NCI-H526 treated with DMSO at 0.1 percent for 48 hours (cell line): ENCODE measurements around the gene STK25.
"Not testable (repeated sequence)": the region's sequence is repeated elsewhere in the genome, so short reads cannot be mapped to it uniquely, and the experiment has no call there.

Source experiments
- DNase-seq: peaks from one replicate; lab custom pipeline; 2025; lab: John Stamatoyannopoulos, UW

STK25 gene

DNA sequence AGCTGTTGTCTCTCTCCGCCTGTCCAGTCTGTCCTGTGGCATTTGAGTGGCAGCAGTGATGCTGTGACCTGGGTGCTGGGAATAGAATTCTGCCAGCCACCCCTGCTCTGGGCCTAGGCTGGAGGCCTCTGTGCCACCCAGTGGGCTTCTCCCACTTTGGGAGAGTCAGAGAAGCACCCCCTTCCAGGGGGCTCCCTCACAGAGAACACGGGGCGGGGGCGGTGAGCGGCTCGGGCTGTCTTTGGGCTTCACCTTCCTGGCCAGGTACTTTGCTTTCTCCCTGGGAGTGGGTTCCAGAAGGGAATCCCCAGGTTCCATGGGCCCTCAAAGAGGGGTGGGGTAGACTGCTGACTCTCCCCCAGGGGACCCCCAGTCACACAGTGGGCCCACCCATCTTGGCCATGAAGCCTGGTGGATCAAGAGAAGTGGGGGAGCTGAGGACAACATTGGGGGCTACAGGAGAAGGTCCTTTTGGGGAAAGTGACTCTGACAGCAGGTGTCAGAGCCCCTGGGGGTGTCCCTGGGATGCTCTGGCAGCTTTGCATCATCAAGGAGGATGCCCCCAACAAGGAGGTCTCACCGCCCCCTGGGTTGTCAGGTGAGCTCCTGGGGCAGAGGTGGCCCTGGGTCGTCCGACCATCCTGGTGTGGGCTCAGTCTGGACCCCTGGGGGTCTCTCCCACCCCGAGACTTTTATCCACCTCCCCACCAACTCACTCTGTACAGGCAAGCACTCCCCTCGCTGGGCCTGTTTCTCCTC is 31.4 kb upstream of the STK25 start:
- no peak for DNase-seq

- DNase-seq: no peak
Observed at GRCh38 chr2:241538838-241539615, 30.6 kb upstream of the STK25 start.

GRCh38 chr2:241535871-241536655 is 27.7 kb upstream of the STK25 start:
- no peak for DNase-seq

DNA sequence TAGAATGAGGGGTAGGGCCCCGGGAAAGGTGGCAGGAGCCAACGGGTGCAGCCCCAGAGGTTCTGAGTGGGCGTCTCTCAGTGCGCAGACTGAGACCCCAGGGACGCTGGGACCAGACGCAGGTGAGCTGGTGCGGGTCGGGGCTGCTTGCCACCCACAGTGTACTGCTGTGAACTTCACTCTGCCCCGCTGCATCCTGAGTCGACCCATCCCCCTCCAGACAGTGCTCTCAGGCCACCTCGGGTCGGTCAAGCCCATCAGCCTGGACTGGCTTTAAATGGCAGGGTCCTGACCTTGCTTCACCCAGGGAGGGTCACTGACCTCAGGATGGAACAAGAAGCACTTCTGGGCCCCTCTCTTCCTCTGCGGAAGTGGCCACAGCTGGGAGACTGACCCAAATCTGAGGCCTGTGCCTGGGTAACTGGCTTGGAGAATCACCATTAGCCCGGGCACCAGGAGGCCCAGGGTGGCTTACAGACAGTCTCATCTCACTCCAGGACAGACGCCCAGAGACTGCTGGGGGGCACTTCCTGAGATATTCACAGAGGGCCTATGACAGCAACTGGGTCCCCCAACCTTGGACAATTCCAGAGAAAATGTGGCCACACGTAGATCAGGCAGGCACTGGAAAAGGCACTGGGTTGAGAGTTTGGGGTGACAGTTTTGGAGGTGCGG is 26.5 kb upstream of the STK25 start:
- DNase-seq: no peak

GRCh38 chr2:241534293-241534692 is 25.9 kb upstream of the STK25 start:
- DNase-seq: no peak

DNA sequence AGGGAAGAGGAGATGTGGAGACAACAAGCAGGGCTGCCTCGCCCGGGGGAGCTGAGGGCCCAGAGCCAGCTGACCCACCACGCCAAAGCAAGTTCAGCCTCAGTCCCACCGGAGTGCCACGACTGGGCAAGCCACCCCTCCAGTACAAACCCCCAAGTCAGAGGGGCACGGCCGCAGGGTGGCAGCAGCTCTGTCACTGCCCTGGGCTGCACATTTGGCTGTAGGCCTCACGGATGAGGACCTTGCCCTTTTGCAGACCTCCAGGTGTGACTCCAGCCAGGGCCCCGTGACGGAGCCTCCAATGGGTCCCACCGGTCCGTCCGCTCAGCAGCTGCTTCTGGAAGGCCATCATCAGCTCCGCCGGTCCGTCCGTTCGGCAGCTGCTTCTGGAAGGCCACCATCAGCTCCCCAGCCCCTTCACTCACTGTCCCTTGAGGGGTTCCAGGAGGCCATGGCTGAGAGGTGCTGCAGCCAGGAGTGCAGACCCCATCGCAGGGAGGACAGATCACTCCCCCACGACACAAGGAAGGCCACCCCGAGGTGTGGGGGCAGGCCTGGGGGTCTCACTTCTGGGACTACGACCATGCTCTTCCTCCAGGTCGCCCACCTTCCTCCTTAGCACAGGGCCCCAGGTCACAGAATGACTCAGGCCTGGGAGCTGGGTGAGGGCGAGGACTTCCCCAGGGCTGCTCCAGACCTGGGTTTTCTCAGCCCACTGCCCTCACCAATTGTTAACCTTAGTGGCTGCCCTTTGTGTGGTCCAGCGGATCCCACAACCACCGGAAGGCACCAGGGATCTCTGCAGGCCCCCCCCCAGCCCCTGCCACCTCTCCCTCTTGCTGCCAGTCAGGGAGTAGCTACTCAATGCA is 24.6 kb upstream of the STK25 start:
- no peak for DNase-seq

DNA sequence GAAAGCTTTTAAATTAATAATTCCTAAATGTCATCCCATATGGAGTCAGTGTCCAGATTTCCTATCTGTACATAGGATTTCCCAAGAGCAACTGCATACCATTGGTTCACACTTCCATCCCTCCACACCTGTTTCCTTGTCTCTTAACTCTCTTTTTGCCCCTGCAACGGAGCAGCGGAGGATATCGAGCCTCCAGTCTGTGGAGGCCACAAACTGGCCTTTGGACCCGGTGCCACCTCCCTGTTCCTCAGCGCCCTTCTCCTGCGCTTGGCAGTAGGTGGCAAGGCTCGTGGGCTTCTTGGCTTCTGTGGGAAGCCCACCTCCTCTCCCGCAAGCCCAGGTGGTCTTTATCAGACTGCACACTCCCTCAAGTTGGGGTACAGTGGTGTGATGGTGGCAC is 23.8 kb upstream of the STK25 start:
- DNase-seq: no peak

DNA sequence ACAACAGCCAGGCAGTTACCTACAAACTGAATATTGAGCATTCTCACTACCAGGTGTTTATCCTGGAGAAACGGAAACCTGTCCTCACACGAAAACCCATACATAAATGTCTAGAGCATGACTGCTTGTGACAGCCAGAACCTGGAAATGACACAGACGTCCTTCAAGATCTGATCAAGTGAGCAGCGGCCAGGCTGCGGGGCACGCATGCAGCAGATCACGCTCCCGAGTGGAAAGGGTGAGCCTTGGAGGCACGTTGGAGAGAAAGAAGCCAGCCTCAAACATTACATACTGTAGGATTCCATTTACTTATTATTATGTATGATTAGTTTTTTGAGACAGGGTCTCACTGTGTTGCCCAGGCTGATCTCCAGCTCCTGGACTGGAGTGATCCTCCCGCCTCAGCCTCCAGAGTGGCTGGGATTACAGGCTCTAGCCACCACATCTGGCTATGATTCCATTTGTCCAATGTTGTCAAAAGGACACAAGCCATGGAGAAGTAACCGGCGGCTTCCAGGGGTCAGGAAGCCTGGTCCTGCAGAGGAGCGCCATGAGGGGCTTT is 22.9 kb upstream of the STK25 start:
- no peak for DNase-seq

- no peak for DNase-seq
Observed at GRCh38 chr2:241530571-241530970, 22.2 kb upstream of the STK25 start.

- DNase-seq: not testable (repeated sequence)
Observed at GRCh38 chr2:241525818-241526780, 17.7 kb upstream of the STK25 start.

GRCh38 chr2:241522477-241522876 is 14.1 kb upstream of the STK25 start:
- DNase-seq: no peak

DNA sequence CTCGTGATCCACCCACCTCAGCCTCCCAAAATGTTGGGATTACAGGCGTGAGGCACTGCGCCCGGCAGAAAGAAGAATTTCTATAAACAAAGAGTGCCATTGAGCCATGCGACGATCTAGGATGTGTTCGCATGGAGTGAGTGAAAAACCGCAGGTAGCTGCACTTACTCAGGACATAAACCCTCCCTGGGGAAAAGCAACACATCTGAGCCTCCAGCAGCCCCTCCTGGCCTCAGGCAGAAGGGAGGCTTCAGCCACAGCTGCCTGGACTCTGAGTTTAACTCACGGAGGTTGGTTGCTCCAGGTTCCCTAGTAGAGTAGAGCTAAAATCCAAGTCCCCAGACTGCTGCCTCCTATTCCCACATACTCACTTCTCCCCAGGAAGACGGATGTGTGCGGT is 11.3 kb upstream of the STK25 start:
- DNase-seq: peak; percentile 62

GRCh38 chr2:241517297-241517696 is 8.9 kb upstream of the STK25 start:
- DNase-seq: no peak

- no peak for DNase-seq
Observed at GRCh38 chr2:241516520-241516965, 8.2 kb upstream of the STK25 start.

GRCh38 chr2:241514986-241515737 is 6.8 kb upstream of the STK25 start:
- DNase-seq: no peak

GRCh38 chr2:241514553-241514952 is 6.2 kb upstream of the STK25 start:
- no peak for DNase-seq

GRCh38 chr2:241511091-241511741 is 2.8 kb upstream of the STK25 start:
- DNase-seq: no peak

- DNase-seq: no peak
Observed at GRCh38 chr2:241509155-241509784, 886 bp upstream of the STK25 start.
